Esophagus muscularis mucosa (tissue), 4 donors: ENCODE measurements around the gene SLC39A11. TPM values are rescaled to one million over a fixed set of nuclear protein-coding genes. Genes with fewer than 3 reads are reported as not detected.

ENCODE experiments used
- DNase-seq: peaks from one replicate; pipeline ENCODE4 v3.0.0-alpha.2; 2017; ENCODE audit errors: extremely low spot score
- H3K27ac ChIP-seq, 4 donors: fragments of 200-600 bp; sonication (generic); replicated peaks in 1 of 4; 1 replicate in 3 of 4; 2 replicates in 1 of 4; pipeline ENCODE4 v1.5.1; 2016 to 2019; ENCODE audit warnings: mild to moderate bottlenecking in 1 of 4
- H3K27me3 ChIP-seq, 4 donors: fragments of 200-600 bp; sonication (generic); one replicate each; pipeline versions ENCODE4 v1.5.1 to v1.6.0; 2016 to 2019
- H3K36me3 ChIP-seq, 4 donors: fragments of 200-600 bp; sonication (generic); one replicate each; pipeline ENCODE4 v1.5.1; 2016 to 2019
- H3K4me1 ChIP-seq, 4 donors: fragments of 200-600 bp; sonication (generic); one replicate each; pipeline ENCODE4 v1.5.1; 2016 to 2019
- H3K4me3 ChIP-seq, 4 donors: fragments of 200-600 bp; sonication (generic); 1 replicate in 2 of 4; 2 replicates in 2 of 4; pipeline ENCODE4 v1.5.1; 2016 to 2019; ENCODE audit warnings: mild to moderate bottlenecking in 4 of 4, moderate library complexity in 1 of 4
- H3K9me3 ChIP-seq, 4 donors: fragments of 200-600 bp; sonication (generic); 1 replicate in 3 of 4; 2 replicates in 1 of 4; pipeline ENCODE4 v1.5.1; 2016 to 2019
- EP300 ChIP-seq: sonication (generic); formaldehyde crosslinking; IDR thresholded peaks from one replicate; pipeline ENCODE4 v1.6.1; 2017; ENCODE audit warnings: antibody characterized with exemption
- POLR2A ChIP-seq: fragments of 450-650 bp; IDR thresholded peaks from one replicate; pipeline ENCODE4 v1.6.1; 2017; ENCODE audit warnings: antibody characterized with exemption, moderate library complexity, mild to moderate bottlenecking, low read depth
- POLR2AphosphoS5 ChIP-seq, 2 donors: sonication (generic); formaldehyde crosslinking; IDR thresholded peaks; one replicate each; pipeline ENCODE4 v1.6.1; 2017; ENCODE audit warnings: antibody characterized with exemption in 2 of 2
- WGBS: methylation state at CpG from one replicate; pipeline ENCODE4 v1.1.5; 2018; 5-methylcytosine and 5-hydroxymethylcytosine counted together
- intact Hi-C: fragments of 100-400 bp; cut with DNase I; formaldehyde crosslinking; loops from one replicate; pipeline ENCODE4 v1.15.1; 2023
- total RNA-seq, 4 donors: library from RNA; depleted of rRNA; stranded (reverse); fragments of >200 nt; gene quantifications; one replicate each; pipeline versions ENCODE4 v1.1.0 to v1.2.1, GENCODE V29; 2016
- TF ChIP-seq, protein P1 (sequence below), 3 experiments: fragments of 200-600 bp in 2 of 3; fragments of 450-650 bp in 1 of 3; sonication (generic) in 2 of 3; IDR thresholded peaks; one replicate each; pipeline ENCODE4 v1.5.1; 2017 to 2019; ENCODE audit warnings: antibody characterized with exemption in 3 of 3, mild to moderate bottlenecking in 2 of 3, moderate library complexity in 1 of 3

SLC39A11 gene
- total RNA-seq, 4 donors from 2014 or later: 7.5 to 20.2 (median 18.4) TPM

DNA sequence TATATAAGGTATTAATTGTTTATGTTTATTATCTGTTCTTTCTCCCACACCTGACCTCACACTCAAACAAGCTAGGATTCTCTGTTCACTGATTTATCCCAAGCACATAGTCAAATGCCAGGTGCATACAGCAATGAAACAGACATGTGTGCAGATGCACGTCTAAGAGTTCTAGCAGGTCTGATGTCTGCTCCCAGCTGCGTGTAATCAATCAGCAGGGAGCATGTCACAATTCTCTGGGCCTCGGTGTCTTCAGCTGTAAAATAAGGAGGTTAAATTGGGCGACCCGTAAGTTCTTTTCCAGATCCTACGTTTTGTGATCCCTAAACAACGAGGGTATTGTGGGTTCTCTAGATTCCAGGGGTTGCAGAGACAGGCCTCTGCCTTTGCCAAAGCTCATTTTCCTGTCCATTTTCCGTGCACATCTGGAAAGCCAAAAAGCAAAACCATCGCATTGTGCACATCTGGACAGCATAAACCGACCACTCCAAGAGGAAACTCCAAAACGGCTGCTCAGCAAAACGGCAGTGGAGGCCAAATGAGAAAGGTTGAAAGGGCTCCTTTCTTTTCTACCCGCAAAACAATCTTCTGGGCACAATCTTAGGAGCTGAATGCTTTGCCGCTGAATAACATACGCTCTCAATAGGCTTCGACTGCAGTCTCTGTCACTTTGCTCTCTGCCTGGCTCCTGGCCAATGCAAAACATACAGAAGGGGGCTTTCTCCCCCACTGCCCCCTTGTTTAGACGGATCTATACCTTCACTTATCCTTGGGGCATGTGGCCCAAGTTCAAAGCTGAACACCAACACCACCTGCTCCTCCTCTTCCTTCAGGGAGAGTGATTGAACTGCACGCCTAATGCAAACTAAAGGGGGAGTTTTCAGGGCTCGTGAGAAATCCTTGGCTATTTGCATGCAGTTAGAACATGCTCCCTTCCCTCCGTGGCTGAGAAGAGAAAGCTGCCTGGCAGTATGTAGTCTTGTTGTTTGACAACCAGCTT lies 426.3 kb downstream of the SLC39A11 start:
- Histone ChIP-seq H3K4me1 (peaks cover 0 to 7% (median 0%) of the 10 kb centered on the region in 4 donors), H3K9me3 (no peaks in the 10 kb centered on the region), H3K4me3 (no peak overlapping the region), H3K27me3 (no peaks in the 10 kb centered on the region), H3K36me3 (no peaks in the 10 kb centered on the region), H3K27ac (no peak overlapping the region)
- intact Hi-C loops: no loop called here
- DNase-seq: no peak
- 55% methylated on average over 20 of the region's 20 CpGs for WGBS
- TF ChIP-seq, protein P1, sequence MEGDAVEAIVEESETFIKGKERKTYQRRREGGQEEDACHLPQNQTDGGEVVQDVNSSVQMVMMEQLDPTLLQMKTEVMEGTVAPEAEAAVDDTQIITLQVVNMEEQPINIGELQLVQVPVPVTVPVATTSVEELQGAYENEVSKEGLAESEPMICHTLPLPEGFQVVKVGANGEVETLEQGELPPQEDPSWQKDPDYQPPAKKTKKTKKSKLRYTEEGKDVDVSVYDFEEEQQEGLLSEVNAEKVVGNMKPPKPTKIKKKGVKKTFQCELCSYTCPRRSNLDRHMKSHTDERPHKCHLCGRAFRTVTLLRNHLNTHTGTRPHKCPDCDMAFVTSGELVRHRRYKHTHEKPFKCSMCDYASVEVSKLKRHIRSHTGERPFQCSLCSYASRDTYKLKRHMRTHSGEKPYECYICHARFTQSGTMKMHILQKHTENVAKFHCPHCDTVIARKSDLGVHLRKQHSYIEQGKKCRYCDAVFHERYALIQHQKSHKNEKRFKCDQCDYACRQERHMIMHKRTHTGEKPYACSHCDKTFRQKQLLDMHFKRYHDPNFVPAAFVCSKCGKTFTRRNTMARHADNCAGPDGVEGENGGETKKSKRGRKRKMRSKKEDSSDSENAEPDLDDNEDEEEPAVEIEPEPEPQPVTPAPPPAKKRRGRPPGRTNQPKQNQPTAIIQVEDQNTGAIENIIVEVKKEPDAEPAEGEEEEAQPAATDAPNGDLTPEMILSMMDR (IDR thresholded peaks at IDR 0.05): no peak
- TF ChIP-seq EP300 (no peak), POLR2AphosphoS5 (IDR thresholded peaks at IDR 0.05) (no peak), POLR2A (no peak)

DNA sequence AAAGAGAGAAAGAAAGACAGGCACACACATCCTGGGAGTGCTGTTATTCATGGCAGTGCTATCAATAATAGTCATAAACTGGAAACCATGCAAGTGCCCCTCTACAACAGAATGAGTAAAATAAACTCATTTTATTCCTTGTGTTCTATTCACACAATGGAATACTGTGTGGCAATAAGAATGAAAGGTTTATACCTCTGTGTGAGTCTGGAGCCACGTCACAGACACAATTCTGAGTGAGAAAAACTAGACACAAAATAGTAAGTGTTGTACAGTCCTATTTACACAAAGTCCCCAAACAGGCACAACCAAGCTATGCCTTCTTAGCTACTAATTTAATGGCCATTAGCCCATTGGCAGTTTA lies 429.7 kb downstream of the SLC39A11 start:
- Histone ChIP-seq H3K27me3 (no peaks in the 10 kb centered on the region), H3K4me1 (peaks cover 0 to 7% (median 0%) of the 10 kb centered on the region in 4 donors), H3K4me3 (no peak overlapping the region), H3K27ac (no peak overlapping the region), H3K9me3 (no peaks in the 10 kb centered on the region), H3K36me3 (no peaks in the 10 kb centered on the region)
- intact Hi-C loops: no loop called here
- 84% methylated on average over 1 of the region's 1 CpG for WGBS
- TF ChIP-seq POLR2AphosphoS5 (IDR thresholded peaks at IDR 0.05) (no peak), POLR2A (no peak), EP300 (no peak)
- TF ChIP-seq, protein P1 (IDR thresholded peaks at IDR 0.05): no peak
- DNase-seq: no peak

DNA sequence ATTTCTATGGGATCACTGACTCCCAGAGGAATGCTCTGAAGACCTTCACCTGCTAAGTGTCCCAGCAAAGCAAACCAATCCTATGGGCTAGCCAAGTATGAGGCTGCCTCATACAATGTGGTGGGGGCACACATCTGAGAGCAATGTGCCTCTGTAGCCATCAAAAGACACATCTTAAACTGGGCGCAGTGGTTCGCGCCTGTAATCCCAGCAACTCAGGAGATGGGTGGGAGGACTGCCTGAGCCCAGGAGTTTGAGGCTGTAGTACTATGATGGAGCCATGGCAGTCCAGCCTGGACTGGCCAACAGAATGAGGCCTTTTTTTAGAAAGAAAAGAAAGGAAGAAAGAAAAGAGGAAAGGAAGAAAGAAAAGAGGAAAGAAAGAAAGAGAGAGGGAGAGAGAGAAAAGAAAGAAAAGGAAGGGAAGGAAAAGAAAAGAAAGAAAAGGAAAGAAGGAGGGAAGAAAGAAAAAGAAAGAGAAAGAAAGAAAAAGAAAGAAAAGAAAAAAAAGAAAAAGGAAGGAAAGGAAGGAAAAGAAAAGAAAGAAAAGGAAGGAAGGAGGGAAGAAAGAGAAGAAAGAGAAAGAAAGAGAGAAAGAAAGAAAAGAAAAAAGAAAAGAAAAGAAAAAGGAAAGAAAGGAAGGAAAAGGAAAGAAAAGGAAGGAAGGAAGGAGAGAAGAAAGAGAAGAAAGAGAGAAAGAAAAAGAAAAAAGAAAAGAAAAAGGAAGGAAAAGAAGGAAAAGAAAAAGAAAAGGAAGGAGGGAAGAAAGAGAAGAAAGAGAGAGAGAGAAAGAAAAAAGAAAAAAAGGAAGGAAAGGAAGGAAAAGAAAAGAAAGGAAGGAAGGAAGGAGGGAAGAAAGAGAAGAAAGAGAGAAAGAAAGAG lies 430.3 kb downstream of the SLC39A11 start:
- intact Hi-C loops: no loop called here
- no peak overlapping the region for H3K27ac ChIP-seq
- WGBS: 85% methylated on average over 3 of the region's 3 CpGs

GRCh38 chr17:72661116-72661944 lies 431.2 kb downstream of the SLC39A11 start:
- Histone ChIP-seq H3K27ac (no peak overlapping the region), H3K27me3 (no peaks in the 10 kb centered on the region), H3K36me3 (no peaks in the 10 kb centered on the region), H3K9me3 (no peaks in the 10 kb centered on the region), H3K4me1 (peaks cover 0 to under 1% (median 0%) of the 10 kb centered on the region in 4 donors), H3K4me3 (no peak overlapping the region)
- intact Hi-C loops: no loop called here
- no peak for DNase-seq
- TF ChIP-seq, protein P1 (IDR thresholded peaks at IDR 0.05): no peak
- no peak for TF ChIP-seq POLR2A
- no peak for TF ChIP-seq EP300
- no peak for TF ChIP-seq POLR2AphosphoS5 (IDR thresholded peaks at IDR 0.05)
- 86% methylated on average over 15 of the region's 21 CpGs for WGBS

More for the DNA sequence above, 430.3 kb downstream of the SLC39A11 start:
- Histone ChIP-seq H3K27me3 (no peaks in the 10 kb centered on the region), H3K4me1 (peaks cover 0 to 7% (median 0%) of the 10 kb centered on the region in 4 donors), H3K9me3 (no peaks in the 10 kb centered on the region), H3K36me3 (no peaks in the 10 kb centered on the region), H3K4me3 (no peak overlapping the region)
- no peak for DNase-seq
- TF ChIP-seq POLR2A (no peak), POLR2AphosphoS5 (IDR thresholded peaks at IDR 0.05) (no peak), EP300 (no peak)
- TF ChIP-seq, protein P1 (IDR thresholded peaks at IDR 0.05): no peak
